GM18907 (cell line): ENCODE data around the gene RAB5IF.
"Not testable (repeated sequence)": the region's sequence is repeated elsewhere in the genome, so short reads cannot be mapped to it uniquely, and the experiment has no call there.

Source experiments
- ATAC-seq: cut with Tn5 transposase; IDR thresholded peaks from one replicate; pipeline ENCODE4 v1.9.1; 2021; ENCODE audit warnings: mild to moderate bottlenecking, moderate library complexity; ENCODE audit not compliant: unreplicated experiment

Gene RAB5IF, protein sequence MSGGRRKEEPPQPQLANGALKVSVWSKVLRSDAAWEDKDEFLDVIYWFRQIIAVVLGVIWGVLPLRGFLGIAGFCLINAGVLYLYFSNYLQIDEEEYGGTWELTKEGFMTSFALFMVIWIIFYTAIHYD

DNA sequence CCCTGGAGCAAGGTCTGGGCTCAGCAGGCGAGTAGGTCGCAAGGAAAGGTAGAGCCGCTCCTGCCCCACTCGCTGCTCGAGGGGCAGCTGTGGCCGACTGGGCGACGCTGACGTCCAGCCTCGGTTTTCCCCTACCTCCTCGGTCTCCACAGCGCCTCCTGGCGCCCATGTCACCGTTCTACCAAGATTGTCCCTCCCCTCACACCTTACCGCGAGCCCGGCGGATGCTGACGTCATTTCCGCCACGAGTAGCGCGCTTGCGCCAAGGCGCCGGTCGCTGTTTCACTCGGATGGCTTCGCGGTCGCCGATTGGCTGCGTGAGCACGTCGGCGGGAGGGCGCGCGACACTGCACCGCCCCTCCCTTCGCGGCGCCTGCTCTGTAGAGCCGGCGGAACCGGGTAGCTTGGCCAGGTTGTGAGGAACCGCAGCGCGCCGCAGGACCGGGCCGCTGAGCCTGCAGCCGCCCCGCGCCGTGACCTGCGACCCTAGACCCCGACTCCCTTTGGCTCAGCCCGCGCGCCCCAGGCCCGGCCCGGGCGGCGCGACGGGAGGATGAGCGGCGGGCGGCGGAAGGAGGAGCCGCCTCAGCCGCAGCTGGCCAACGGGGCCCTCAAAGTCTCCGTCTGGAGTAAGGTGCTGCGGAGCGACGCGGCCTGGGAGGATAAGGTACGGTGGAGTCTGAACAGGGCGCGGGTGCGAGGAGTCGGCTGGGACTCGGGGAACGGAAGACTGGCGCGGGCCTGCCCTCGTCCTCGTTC lies at the start of gene RAB5IF:
Gene RAB5IF (plus strand): TSS at position 381 of the 759 bp plus-strand sequence. CDS start 173 bp downstream, at position 554.
- peak; percentile 86 for ATAC-seq

DNA sequence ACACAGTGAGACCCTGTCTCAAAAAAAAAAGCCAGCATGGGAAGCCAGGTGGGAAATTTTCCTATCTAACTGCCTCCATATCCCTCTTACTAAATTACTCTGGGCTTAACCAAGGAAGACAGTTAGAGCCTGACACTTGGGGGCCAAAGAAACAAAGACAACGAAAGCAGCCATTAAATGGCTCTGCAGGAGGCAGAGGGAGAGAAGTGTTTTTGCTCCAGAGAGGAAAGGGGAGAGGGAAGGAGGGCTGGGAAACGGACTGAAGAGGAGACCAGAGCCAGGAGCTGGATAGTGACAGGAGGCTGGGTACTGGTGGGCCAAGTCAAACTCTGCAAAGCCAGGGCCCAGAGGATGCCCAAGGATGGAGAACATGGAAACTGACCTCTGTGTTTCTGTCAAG lies 42.9 kb upstream of the RAB5IF start:
- no peak for ATAC-seq

DNA sequence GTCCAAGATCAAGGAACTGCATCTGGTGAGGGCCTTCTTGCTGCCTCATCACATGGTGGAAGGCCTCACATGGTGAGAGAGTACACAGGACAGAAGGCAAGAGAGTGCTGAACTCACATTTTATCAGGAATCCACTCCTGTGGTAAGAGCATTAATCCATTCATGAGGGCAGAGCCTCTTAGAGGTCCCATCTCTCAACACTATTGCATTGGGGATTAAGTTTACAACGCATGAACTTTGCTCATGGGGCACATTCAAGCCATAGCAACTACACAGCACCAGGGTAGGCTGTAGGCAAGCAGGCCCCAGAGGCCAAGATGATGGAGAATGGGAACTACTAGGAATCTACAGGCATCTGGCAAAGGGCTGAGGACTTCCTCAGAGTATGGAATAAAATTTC lies 42.2 kb upstream of the RAB5IF start:
- ATAC-seq, result no peak

DNA sequence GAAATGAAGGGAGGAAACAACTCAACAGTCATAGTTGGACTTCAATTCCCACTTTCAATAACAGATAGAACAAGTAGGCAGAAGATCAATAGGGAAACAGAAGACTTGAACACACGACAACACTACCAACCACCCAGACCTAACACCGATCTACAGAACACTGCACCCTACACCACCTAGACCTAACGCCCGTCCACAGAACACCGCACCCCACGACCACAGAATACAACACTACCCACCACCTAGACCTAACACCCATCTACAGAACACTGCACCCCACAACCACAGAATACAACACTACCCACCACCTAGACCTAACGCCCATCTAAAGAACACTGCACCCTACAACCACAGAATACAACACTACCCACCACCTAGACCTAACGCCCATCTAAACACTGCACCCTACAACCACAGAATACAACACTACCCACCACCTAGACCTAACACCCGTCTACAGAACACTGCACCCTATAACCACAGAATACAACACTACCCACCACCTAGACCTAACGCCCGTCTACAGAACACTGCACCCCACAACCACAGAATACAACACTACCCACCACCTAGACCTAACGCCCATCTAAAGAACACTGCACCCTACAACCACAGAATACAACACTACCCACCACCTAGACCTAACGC lies 41.4 kb upstream of the RAB5IF start:
- ATAC-seq, result not testable (repeated sequence)

DNA sequence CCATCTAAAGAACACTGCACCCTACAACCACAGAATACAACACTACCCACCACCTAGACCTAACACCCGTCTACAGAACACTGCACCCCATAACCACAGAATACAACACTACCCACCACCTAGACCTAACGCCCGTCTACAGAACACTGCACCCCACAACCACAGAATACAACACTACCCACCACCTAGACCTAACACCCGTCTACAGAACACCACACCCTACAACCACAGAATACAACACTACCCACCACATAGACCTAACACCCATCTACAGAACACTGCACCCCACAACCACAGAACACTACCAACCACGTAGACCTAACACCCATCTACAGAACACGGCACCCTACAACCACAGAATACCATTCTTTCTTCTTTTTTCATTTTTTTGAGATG lies 40.9 kb upstream of the RAB5IF start:
- not testable (repeated sequence) for ATAC-seq

DNA sequence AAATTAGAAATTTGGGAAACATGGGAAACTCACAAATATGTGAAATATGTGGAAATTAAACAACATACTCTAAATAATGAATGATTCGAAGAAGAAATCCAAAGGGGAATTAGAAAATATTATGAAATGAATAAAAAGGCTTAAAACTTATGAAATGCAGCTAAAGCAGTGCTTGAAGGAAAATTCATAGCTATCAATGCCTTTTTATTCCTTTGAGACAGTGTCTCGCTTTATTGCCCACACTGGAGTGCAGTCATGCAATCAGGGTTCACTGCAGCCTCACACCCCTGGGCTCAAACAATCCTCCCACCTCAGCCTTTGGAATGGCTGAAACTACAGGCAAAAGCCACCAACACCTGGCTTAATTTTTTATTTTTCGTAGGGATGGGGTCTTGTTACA lies 40.1 kb upstream of the RAB5IF start:
- ATAC-seq, result no peak

DNA sequence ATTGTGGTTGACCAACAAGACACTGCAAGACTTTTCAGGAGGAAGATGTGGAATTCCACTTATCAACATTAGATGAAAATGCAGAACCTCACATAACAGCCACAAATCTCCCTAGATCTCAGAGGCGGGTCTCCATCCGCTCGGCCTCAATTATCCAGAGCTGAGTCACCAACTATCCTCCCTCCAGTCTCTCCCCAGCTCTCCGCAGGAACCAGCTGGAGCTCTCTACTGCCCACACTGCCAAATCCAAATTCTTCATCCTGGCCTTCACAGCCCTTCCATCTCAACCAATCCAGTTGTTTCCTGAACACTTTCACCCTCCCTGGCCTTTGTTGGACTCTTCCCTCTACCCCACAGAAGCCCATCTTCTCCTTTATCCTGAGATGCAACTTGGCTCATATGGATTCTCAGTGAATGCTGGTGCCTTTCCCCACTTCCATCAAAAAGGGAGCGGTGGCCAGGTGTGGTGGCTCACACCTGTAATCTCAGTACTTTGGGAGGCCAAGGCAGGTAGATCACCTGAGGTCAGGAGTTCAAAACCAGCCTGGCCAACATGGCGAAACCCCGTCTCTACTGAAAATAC lies 35.6 kb upstream of the RAB5IF start:
- no peak for ATAC-seq

DNA sequence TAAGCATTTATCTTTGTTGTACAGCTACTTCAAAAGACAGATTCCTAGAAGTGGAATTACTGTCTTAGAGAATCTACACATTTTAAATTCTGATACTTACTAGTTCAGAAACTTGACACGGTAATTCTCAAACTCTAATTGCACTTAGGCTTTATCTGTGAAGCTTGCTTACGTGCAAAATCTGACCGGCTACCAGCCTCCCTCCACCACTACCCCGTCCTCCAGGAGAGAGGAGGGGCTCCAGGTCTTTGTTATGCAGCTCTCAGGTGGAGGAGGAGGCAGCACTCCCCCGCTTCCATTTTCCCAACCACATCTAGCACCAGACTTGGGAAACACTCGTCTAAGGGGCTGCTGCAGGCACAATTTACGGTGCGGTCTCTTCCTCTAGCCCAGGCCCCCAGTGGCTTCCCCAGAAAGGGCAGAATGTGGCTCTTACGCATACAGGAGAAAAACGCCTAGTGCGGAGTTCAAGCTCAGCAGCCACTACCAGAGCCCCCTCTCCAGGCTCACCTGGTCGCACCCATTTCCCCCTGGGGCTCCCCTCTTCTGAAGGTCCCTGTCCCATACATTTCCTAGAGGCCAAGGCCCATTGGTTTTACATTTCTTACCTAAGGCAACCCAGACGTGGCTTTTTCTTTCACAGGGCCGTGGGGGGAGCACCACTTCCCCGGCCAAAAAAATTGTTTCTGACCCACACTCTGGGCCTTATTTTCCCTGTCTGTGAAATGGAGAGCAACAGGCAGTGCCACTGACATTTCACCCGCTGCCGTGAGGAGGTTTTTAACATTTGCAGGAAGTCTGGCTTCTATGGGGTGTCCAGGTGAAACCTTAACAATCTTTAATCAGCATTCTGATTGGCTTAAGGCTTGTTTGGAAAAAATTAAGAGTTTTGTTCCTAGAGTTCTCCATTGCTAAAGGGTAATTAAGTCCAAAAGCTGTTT lies 33.7 kb upstream of the RAB5IF start:
- no peak for ATAC-seq

DNA sequence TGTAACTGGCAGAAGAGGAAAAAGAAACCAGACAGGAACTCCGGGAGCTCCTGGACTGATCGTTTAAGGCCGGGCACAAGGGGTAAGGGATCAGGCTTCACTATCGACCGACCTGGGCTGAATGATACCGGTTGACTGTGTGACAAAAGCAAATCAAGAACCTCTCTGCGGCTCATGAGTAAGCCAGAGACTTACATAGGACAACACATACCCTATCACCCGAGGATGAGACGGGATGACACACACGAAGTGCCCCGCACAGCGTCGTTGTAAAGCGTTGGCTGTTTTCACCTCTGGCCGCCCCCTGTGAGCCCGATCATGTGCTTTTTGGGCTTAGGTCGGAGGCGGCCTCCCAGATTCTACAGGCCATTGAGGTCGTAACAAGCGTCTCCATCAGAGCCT lies 32.9 kb upstream of the RAB5IF start:
- ATAC-seq, result peak; percentile 1

DNA sequence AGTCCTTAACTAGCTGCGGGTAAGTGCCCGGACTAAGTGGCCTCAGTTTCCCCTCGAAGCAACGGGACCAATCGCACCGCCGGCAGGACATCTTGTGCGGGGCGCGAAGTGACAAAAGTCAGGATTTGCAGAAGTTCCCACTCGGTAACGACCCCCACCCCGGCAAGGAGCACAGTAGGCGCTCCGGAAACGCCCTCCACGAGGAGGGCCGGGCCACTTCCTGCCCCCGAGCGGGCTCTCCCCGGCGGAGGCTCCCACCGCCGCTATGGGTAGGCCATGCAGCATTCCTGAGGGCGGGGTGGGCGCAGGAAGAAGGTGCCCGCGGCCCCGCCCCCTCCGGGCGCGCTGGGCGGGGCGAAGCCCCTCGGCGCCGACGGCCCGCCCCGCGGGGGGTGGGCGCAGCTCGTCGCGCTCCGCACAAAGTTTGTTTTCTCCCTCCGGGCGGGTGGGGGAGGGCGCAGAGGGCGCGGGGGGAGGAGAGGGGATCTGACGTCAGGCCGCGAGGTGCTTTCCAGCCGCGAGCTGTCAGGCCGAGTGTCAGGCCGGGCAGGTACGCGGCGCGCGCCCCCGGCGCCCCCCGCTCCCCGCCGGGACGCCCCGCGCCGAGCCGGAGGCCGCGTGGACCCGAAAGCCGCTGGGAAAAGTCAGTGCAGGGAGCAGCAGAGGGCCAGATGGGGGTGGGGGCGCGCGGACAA lies 32.3 kb upstream of the RAB5IF start, which contains the start of gene TGIF2:
Gene TGIF2 (plus strand): TSS at position 495 of the 695 bp plus-strand sequence. CDS start 5,178 bp downstream, outside the sequence.
- peak; percentile 71 for ATAC-seq

DNA sequence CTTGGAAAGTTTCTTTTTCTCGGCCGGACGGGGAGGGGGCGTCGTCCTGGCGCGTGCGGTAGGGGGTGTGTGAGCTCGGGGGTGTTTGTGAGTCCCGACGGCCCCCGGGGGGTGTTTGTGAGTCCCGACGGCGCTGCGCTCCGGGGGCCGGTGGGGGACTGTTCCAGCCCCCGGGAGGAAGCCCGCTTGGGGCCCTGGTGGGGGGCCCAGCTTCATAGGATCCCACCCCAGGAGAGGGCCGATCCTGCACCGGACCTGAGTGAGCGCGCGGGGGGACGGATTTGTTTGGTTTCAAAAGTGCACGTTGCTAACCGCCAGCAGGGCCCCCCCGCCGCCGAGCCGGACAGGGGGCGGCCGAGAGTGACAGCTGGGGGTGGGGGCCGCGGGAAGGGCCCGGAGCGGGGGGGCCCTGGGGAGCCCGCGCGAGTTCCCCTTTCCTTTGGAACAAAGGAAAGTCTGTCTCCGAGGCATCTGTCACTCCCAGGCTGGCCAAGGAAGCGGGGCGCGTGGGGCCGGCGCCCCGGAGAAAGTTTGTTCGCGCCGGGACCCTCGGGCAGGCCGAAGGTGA lies 31.7 kb upstream of the RAB5IF start:
- ATAC-seq, result no peak

DNA sequence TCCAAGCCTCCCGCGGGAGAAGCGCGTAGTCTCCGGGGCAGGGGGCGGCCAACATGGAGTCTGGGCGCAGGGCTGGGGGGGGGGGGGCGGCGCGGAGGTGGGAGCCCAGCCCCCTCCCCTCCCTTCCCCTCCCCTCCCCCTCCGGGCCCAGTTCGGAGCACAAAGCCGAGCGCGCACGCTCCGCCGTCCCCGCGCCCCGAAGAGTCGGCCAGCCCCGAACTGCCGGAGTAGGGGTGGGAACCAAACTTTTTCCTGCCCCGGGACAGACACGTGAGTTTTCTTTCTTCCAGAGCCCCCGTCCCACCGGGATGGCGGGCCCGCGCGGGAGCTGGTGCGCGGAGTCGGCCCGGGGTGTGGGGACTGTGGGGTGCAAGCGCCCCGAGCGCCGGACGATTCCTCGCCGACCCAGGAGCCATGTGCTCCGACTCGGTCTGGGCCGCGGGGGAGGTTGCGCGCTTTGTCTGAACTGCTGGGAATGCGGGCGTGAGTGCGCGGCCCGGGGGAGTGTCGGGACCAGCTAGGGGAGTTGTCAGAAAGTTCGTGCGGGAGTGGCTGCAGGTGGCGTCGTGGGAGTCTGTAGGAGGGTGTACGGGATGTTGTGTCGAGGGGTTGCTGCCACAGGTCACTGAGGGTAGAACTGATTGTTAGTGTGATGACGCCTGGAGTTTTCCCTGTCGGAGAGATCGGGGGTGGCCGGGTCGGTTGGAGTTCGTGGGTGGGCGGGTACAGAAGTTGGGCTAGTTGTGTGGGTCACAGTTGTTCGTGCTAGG lies 31.0 kb upstream of the RAB5IF start:
- ATAC-seq, result no peak

DNA sequence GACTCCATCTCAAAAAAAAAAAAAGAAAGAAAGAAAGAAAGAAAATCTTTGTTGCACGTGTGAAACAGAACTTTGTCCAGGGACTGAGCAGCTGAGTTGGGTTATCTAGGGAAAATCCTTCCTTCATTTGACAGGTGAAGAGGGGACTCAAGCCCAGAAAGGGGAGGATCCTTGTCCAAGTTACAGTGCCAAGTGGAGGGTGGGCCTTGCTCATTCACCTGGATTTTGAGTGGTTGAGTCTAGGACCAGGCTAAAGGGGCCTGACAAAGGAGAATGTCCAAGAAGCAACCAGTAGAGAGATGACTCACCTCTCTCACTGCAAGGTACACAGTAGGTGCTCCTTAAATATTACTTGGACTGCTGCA lies 29.5 kb upstream of the RAB5IF start:
- ATAC-seq, result no peak

DNA sequence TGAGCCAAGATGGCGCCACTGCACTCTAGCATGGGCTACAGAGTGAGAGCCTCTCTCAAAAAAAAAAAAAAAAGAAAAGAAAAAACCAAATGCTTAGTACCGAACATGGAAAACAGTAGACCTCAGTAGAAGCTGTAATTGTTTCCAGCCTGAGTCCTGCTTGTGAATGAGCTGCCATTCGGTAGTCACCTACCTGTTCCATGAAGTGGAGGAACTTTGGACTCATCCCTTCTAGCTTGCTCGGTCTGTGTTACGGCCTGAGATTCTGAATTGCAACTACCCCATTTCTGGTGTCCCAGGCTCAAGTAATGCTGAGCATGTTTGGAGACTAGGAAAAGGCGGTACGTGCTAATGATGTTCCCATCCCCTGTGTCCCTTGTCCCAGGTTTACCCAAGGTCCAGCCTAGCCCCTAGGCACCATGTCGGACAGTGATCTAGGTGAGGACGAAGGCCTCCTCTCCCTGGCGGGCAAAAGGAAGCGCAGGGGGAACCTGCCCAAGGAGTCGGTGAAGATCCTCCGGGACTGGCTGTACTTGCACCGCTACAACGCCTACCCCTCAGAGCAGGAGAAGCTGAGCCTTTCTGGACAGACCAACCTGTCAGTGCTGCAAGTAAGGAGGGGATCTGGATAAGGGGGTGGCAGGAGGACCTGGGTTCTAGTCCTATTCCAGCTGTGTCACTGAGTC lies 27.1 kb upstream of the RAB5IF start:
- ATAC-seq, result no peak

DNA sequence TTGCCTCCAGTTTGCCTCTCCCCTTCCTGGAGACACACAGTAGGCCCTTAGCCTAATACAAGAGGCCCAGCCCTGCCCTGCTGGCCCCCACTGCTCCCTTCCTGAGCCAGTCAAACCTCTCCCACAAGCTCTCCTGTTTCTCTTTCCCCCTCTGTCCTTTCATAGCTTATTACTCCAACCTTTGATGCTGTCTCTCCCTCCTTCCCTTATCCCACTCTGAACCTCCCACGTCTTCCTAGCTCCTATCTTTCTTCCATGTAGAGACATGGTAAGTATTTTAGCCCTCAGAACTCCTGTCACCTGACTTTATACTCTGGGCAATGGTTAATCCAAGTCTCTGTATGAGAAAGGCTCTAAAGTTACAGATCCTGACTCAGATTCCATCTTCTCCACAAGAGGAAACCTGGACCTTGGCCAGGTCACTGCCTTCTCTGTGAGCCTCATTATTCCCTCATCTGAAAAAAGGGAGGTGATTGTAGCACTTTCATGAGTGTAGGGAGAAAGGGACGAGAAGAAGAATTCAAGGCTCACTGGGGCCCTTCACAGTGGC lies 25.5 kb upstream of the RAB5IF start:
- no peak for ATAC-seq

DNA sequence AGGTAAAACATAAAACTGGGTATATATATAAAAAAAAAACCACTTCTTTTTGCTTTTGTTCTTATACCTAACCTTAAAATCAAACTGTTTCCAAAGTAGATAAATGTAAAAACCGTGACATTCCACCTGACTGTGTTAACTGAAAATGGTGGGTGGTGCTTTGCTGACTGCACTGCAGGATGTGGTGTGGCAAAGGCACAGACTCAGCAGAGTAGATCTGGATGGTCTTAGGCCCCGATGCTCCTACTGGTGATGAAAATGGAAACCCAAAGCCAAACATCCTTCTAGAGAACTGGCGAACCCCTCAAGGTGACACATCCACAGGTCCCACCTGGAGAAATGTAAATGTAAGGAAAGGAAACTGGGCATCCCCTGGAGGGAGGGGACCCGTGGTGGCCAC lies 23.3 kb upstream of the RAB5IF start:
- ATAC-seq, result no peak

DNA sequence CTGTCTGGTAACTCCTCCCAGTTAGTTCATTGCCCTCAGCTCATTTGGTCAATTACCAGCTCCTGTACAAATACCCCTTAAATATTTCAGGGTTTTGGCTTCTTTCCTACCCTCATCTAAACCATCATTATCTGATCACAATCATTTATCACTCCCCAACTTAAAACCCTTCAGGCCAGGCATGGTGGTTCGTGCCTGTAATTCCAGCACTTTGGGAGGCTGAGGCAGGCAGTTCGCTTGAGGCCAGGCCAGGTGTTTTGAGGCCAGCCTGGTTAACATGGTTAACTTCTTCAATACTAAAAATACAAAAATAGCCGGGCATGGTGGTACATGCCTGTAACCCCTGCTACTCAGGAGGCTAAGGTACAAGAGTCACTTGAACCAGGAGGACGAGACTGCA lies 22.8 kb upstream of the RAB5IF start:
- no peak for ATAC-seq

DNA sequence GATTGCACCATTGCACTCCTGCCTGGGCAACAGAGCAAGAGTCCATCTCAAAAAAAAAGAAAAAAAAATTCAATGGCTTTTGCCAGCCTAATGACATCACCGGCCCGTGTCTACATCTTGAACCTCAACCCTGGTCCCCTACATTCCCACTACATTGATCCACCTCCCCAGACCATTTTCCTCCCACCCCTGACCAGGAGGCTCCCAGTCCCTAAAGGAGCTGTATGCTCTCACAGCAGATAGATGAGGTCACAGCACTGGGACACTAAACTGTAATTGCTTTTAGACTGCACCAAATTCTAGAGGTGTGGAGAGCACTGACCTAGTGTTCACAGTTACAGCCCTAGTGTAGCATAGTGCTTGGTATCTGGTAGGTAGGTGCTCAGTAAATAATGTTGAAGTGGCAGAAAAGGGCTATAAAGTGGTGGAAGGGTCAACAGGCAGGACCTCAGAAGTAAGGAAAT lies 21.5 kb upstream of the RAB5IF start:
- ATAC-seq, result no peak
